Caco-2 (cell line): Measurements from ENCODE around the gene ENPP1. TPM values are rescaled to one million over a fixed set of nuclear protein-coding genes. Genes with fewer than 3 reads are reported as not detected.

Experiments used
- BruUV-seq: library from RNA; stranded (reverse); fragments of 400-500 nt; replicated peaks from 2 replicates; lab custom pipeline; 2021; lab: Mats Ljungman, UMichigan
- CTCF ChIA-PET: fragments of 300-600 bp; sonication (Branson Sonifier 250); formaldehyde crosslinking; loops from one replicate; lab custom pipeline; 2022; ENCODE audit warnings: antibody characterized with exemption; lab: Charles Lee
- POLR2A ChIA-PET: fragments of 300-600 bp; sonication (Branson Sonifier 250); formaldehyde crosslinking; loops from one replicate; lab custom pipeline; 2022; ENCODE audit warnings: antibody characterized with exemption; lab: Charles Lee
- DNase-seq, 2 experiments: peaks; one replicate each; pipeline versions ENCODE4 v3.0.0 to v3.0.0-alpha.2; 2020 to 2022
- H3K27me3 ChIP-seq: replicated peaks from 2 replicates; pipeline ENCODE4 v1.6.0; 2011; ENCODE audit warnings: low read length; ENCODE audit not compliant: control insufficient read depth, insufficient read depth
- H3K36me3 ChIP-seq: 2 replicates; pipeline ENCODE4 v1.5.1; 2011; ENCODE audit warnings: low read length; ENCODE audit not compliant: control insufficient read depth, insufficient read depth
- H3K4me1 ChIP-seq: fragments of 250-450 bp; sonication (Bioruptor Pico); 2 replicates; pipeline ENCODE4 v1.5.1; 2020; ENCODE audit warnings: mild to moderate bottlenecking
- H3K4me3 ChIP-seq: 2 replicates; pipeline ENCODE4 v1.5.1; 2011; ENCODE audit warnings: low read depth, mild to moderate bottlenecking, control low read depth, low read length
- H3K9me3 ChIP-seq: fragments of 250-450 bp; sonication (Bioruptor Pico); 2 replicates; pipeline ENCODE4 v1.5.1; 2020; ENCODE audit warnings: mild to moderate bottlenecking, moderate library complexity
- H3K27ac Mint-ChIP-seq: one replicate; pipeline ENCODE4 v1.8.0; 2022; ENCODE audit warnings: mixed read lengths; ENCODE audit not compliant: unreplicated experiment
- H3K27me3 Mint-ChIP-seq: one replicate; pipeline ENCODE4 v1.8.0; 2022; ENCODE audit warnings: mixed read lengths; ENCODE audit not compliant: insufficient read depth, unreplicated experiment
- H3K36me3 Mint-ChIP-seq: one replicate; pipeline ENCODE4 v1.8.0; 2022; ENCODE audit warnings: mild to moderate bottlenecking, mixed read lengths; ENCODE audit not compliant: insufficient read depth, unreplicated experiment
- H3K4me1 Mint-ChIP-seq: one replicate; pipeline ENCODE4 v1.8.0; 2022; ENCODE audit warnings: low read depth, mixed read lengths; ENCODE audit not compliant: unreplicated experiment
- H3K4me3 Mint-ChIP-seq: one replicate; pipeline ENCODE4 v1.8.0; 2022; ENCODE audit warnings: mild to moderate bottlenecking, moderate library complexity, mixed read lengths; ENCODE audit not compliant: unreplicated experiment
- H3K9me3 Mint-ChIP-seq: one replicate; pipeline ENCODE4 v1.8.0; 2022; ENCODE audit warnings: mixed read lengths; ENCODE audit not compliant: unreplicated experiment
- CTCF ChIP-seq, 2 experiments: fragments of 200-600 bp in 1 of 2; IDR thresholded peaks; 1 replicate in 1 of 2; 2 replicates in 1 of 2; pipeline versions ENCODE4 v1.5.1 to v1.8.0; 2011 to 2022; ENCODE audit warnings: antibody characterized with exemption in 1 of 2, control low read depth in 1 of 2, inconsistent platforms in 1 of 2, low read depth in 1 of 2, low read length in 1 of 2, mild to moderate bottlenecking in 1 of 2, moderate library complexity in 1 of 2; ENCODE audit not compliant: insufficient read depth in 1 of 2, severe bottlenecking in 1 of 2, unreplicated experiment in 1 of 2
- intact Hi-C: fragments of 100-400 bp; cut with micrococcal nuclease; formaldehyde crosslinking; loops from one replicate; pipeline ENCODE4 v1.10.0; 2022; ENCODE audit not compliant: unreplicated experiment
- total RNA-seq: library from RNA; stranded (reverse); gene quantifications from 2 replicates; pipeline ENCODE4 v1.2.3, GENCODE V29; 2022

Gene ENPP1
- total RNA-seq, 1 experiment from 2014 or later, result 4.8 TPM

GRCh38 chr6:131832363-131832762 is 24.5 kb downstream of the ENPP1 start:
- ChIA-PET CTCF (no interaction called here), POLR2A (no interaction called here)
- Mint-ChIP-seq H3K27me3 (no peaks in the 10 kb centered on the region), H3K36me3 (no peaks in the 10 kb centered on the region), H3K27ac (no peak overlapping the region), H3K9me3 (no peaks in the 10 kb centered on the region), H3K4me1 (no peaks in the 10 kb centered on the region), H3K4me3 (no peak overlapping the region)
- intact Hi-C loops, result no loop called here
- Histone ChIP-seq H3K4me3 (no peak overlapping the region), H3K36me3 (no peaks in the 10 kb centered on the region), H3K27me3 (no peaks in the 10 kb centered on the region), H3K4me1 (no peaks in the 10 kb centered on the region), H3K9me3 (no peaks in the 10 kb centered on the region)
- no peak for DNase-seq
- no peak for TF ChIP-seq CTCF (IDR thresholded peaks at IDR 0.05; ENCODE audit: insufficient read depth in 1 of 2, low read depth in 1 of 2, low read length in 1 of 2, severe bottlenecking in 1 of 2, unreplicated experiment in 1 of 2)
- BruUV-seq, result no TSS peak

GRCh38 chr6:131838051-131838450 is 30.2 kb downstream of the ENPP1 start:
- no peaks in the 10 kb centered on the region for H3K9me3 ChIP-seq
- no peaks in the 10 kb centered on the region; the same call in 1 of the 2 replicates for H3K27me3 ChIP-seq
- Mint-ChIP-seq H3K4me1 (no peaks in the 10 kb centered on the region), H3K27ac (no peak overlapping the region), H3K36me3 (no peaks in the 10 kb centered on the region), H3K9me3 (no peaks in the 10 kb centered on the region), H3K27me3 (no peaks in the 10 kb centered on the region), H3K4me3 (no peak overlapping the region)
- ChIA-PET CTCF (no interaction called here), POLR2A (no interaction called here)
- no peak for DNase-seq
- H3K4me1 ChIP-seq, result no peaks in the 10 kb centered on the region
- H3K4me3 ChIP-seq, result no peak overlapping the region
- no peak for TF ChIP-seq CTCF (IDR thresholded peaks at IDR 0.05; ENCODE audit: insufficient read depth in 1 of 2, low read depth in 1 of 2, low read length in 1 of 2, severe bottlenecking in 1 of 2, unreplicated experiment in 1 of 2)
- intact Hi-C loops, result no loop called here
- no TSS peak for BruUV-seq
- no peaks in the 10 kb centered on the region for H3K36me3 ChIP-seq

DNA sequence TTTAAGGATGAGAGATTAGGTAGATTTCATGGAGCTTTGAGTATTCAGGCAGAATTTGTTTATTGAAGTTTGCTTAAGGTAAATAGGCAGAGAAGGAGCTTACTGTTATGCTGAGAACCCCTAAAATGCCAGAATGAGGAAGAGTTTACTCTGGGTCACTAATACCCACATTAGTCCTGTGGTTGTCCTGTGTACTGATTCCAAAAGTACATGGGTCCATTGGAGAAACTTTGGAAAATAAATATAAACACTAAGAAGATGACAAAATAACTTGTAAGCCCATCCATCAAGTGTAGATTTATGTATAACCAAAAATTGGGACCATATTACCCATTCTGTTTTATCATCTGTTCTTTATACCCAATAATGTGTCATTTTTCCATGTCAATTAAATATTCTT is 31.6 kb downstream of the ENPP1 start:
- no peak for TF ChIP-seq CTCF (IDR thresholded peaks at IDR 0.05; ENCODE audit: insufficient read depth in 1 of 2, low read depth in 1 of 2, low read length in 1 of 2, severe bottlenecking in 1 of 2, unreplicated experiment in 1 of 2)
- H3K4me3 ChIP-seq, result no peak overlapping the region
- H3K4me1 Mint-ChIP-seq, result peaks cover 9% of the 10 kb centered on the region
- no peak overlapping the region for H3K4me3 Mint-ChIP-seq
- POLR2A ChIA-PET, result no interaction called here
- no TSS peak for BruUV-seq
- H3K27me3 Mint-ChIP-seq, result no peaks in the 10 kb centered on the region
- H3K4me1 ChIP-seq, result no peaks in the 10 kb centered on the region; the same call in 1 of the 2 replicates
- H3K27me3 ChIP-seq, result no peaks in the 10 kb centered on the region; the same call in 1 of the 2 replicates
- CTCF ChIA-PET, result no interaction called here
- DNase-seq, result no peak
- no peaks in the 10 kb centered on the region for H3K9me3 ChIP-seq
- H3K9me3 Mint-ChIP-seq, result no peaks in the 10 kb centered on the region
- intact Hi-C loops, result no loop called here
- H3K36me3 Mint-ChIP-seq, result no peaks in the 10 kb centered on the region
- H3K36me3 ChIP-seq, result no peaks in the 10 kb centered on the region
- H3K27ac Mint-ChIP-seq, result no peak overlapping the region
